GM15510 (cell line): ENCODE measurements around the gene EXOC4.

Experiments used
- POLR2A ChIP-seq: IDR thresholded peaks from 3 replicates; pipeline ENCODE4 v1.6.1; 2011; ENCODE audit warnings: borderline replicate concordance; ENCODE audit not compliant: insufficient read length; ENCODE audit errors: extremely low read depth

Gene EXOC4

GRCh38 chr7:133786401-133786937 lies 533.6 kb downstream of the EXOC4 start:
- TF ChIP-seq POLR2A, result no peak

- TF ChIP-seq POLR2A, result no peak
Observed at GRCh38 chr7:133789974-133790373, 537.1 kb downstream of the EXOC4 start.

GRCh38 chr7:133790911-133791310 lies 538.0 kb downstream of the EXOC4 start:
- TF ChIP-seq POLR2A, result no peak

GRCh38 chr7:133794479-133794878 lies 541.6 kb downstream of the EXOC4 start:
- TF ChIP-seq POLR2A, result no peak

- TF ChIP-seq POLR2A, result no peak
Observed at GRCh38 chr7:133795068-133795665, 542.3 kb downstream of the EXOC4 start.

- TF ChIP-seq POLR2A, result no peak
Observed at GRCh38 chr7:133796782-133797745, 544.2 kb downstream of the EXOC4 start.

- TF ChIP-seq POLR2A, result no peak
Observed at GRCh38 chr7:133797818-133798520, 545.1 kb downstream of the EXOC4 start.

GRCh38 chr7:133801341-133801740 lies 548.5 kb downstream of the EXOC4 start:
- TF ChIP-seq POLR2A, result no peak

- TF ChIP-seq POLR2A, result no peak
Observed at GRCh38 chr7:133804127-133804526, 551.2 kb downstream of the EXOC4 start.

- no peak for TF ChIP-seq POLR2A
Observed at GRCh38 chr7:133805426-133805825, 552.5 kb downstream of the EXOC4 start.

GRCh38 chr7:133807624-133808492 lies 555.0 kb downstream of the EXOC4 start:
- TF ChIP-seq POLR2A, result no peak

- no peak for TF ChIP-seq POLR2A
Observed at GRCh38 chr7:133808493-133808866, 555.6 kb downstream of the EXOC4 start.

GRCh38 chr7:133812877-133813276 lies 560.0 kb downstream of the EXOC4 start:
- no peak for TF ChIP-seq POLR2A

- TF ChIP-seq POLR2A, result no peak
Observed at GRCh38 chr7:133815611-133816210, 562.8 kb downstream of the EXOC4 start.

GRCh38 chr7:133819695-133820094 lies 566.8 kb downstream of the EXOC4 start:
- TF ChIP-seq POLR2A, result no peak

GRCh38 chr7:133820584-133820983 lies 567.7 kb downstream of the EXOC4 start:
- TF ChIP-seq POLR2A, result no peak
